Ectodermal cell (in vitro differentiated cells): ENCODE measurements around the gene KRT35.

ENCODE experiments used
- H3K27ac ChIP-seq: 2 replicates; pipeline ENCODE4 v1.7.0; 2013; ENCODE audit warnings: mild to moderate bottlenecking, low read depth, low read length; ENCODE audit not compliant: insufficient read depth, poor library complexity, severe bottlenecking
- H3K27me3 ChIP-seq: 2 replicates; pipeline ENCODE4 v1.7.0; 2013; ENCODE audit warnings: mild to moderate bottlenecking, low read length; ENCODE audit not compliant: insufficient read depth, control insufficient read depth, poor library complexity, severe bottlenecking
- H3K36me3 ChIP-seq: one replicate; pipeline ENCODE4 v1.7.0; 2013; ENCODE audit warnings: low read length; ENCODE audit not compliant: control insufficient read depth, insufficient read depth
- H3K4me1 ChIP-seq: one replicate; pipeline ENCODE4 v1.7.0; 2013; ENCODE audit warnings: low read length; ENCODE audit not compliant: control insufficient read depth, insufficient read depth
- H3K4me3 ChIP-seq: 2 replicates; pipeline ENCODE4 v1.7.0; 2013; ENCODE audit warnings: low read depth, low read length, control low read depth; ENCODE audit not compliant: insufficient read depth
- H3K9me3 ChIP-seq: 2 replicates; pipeline ENCODE4 v1.7.0; 2013; ENCODE audit warnings: mild to moderate bottlenecking, low read length, moderate library complexity; ENCODE audit not compliant: control insufficient read depth
- WGBS, 2 experiments: methylation state at CpG; one replicate each; pipeline ENCODE4 v1.1.7; 2013; ENCODE audit warnings: missing lambda C conversion rate in 2 of 2; 5-methylcytosine and 5-hydroxymethylcytosine counted together

The KRT35 gene

DNA sequence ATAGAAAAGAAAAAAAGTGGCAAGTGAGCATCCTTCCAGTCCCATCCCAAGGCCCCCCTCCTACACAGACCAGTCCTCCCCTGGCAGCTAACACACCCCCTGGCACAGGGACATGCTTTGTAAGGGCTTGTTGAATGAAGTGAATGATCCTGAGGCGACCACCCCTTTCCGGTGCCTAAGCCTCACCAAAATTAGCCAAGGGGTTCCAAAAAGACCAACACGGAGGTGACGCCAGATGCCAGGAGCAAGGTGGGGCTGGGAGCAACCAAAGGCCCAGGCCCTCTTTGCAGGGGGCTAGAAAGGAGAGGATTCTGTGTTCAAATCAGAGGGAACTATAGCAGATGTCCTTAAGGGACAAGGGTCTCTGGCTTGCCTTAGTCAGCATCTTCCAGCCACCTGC is 5.5 kb downstream of the KRT35 start:
- Histone ChIP-seq H3K36me3 (no peaks in the 10 kb centered on the region), H3K27ac (no peak overlapping the region), H3K9me3 (no peaks in the 10 kb centered on the region), H3K4me3 (no peak overlapping the region), H3K27me3 (no peaks in the 10 kb centered on the region), H3K4me1 (no peaks in the 10 kb centered on the region)
- 96 to 99% methylated on average over 4 of the region's 4 CpGs for WGBS, 2 experiments

DNA sequence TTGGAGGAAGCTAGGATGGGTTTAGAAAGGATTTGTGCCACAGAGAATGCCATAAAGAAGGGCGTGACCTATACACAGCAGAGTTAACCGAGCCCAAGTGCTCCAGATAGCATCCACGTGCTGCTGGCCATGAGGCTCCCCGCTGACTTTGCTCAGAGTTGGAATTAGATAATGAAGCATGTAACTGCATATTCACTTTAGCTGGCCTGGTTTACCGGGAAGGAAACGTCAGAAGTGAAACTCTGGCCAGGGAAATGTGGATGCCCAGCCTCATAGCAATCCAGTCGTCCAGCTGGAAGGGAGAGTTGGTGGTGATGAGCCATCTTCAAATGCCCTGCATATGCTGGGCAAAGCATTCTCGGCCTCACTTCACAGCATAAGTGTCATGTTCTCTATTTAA is 6.1 kb downstream of the KRT35 start:
- H3K27ac ChIP-seq = no peak overlapping the region
- 89 to 90% methylated on average over 8 of the region's 8 CpGs for WGBS, 2 experiments
- no peak overlapping the region for H3K4me3 ChIP-seq
- H3K27me3 ChIP-seq = no peaks in the 10 kb centered on the region
- no peaks in the 10 kb centered on the region for H3K4me1 ChIP-seq
- H3K36me3 ChIP-seq = no peaks in the 10 kb centered on the region
- H3K9me3 ChIP-seq = no peaks in the 10 kb centered on the region

GRCh38 chr17:41468346-41468745 is 12.6 kb downstream of the KRT35 start:
- Histone ChIP-seq H3K27me3 (no peaks in the 10 kb centered on the region), H3K4me1 (no peaks in the 10 kb centered on the region), H3K36me3 (no peaks in the 10 kb centered on the region), H3K9me3 (no peaks in the 10 kb centered on the region), H3K4me3 (no peak overlapping the region), H3K27ac (no peak overlapping the region)

GRCh38 chr17:41467561-41467960 is 13.4 kb downstream of the KRT35 start:
- no peaks in the 10 kb centered on the region for H3K9me3 ChIP-seq
- no peak overlapping the region for H3K27ac ChIP-seq
- WGBS, 2 experiments = 90 to 96% methylated on average over 4 of the region's 4 CpGs
- H3K4me3 ChIP-seq = no peak overlapping the region
- no peaks in the 10 kb centered on the region for H3K36me3 ChIP-seq
- no peaks in the 10 kb centered on the region for H3K27me3 ChIP-seq
- no peaks in the 10 kb centered on the region for H3K4me1 ChIP-seq

GRCh38 chr17:41466988-41467387 is 14.0 kb downstream of the KRT35 start, which contains the start of gene KRT32:
TSS of gene KRT32 (minus strand) at chr17:41467386. CDS start at chr17:41467325, 61 bp downstream.
- WGBS, 2 experiments = 95 to 96% methylated on average over 14 of the region's 14 CpGs
- Histone ChIP-seq H3K36me3 (no peaks in the 10 kb centered on the region), H3K4me3 (no peak within 1 kb of the TSS), H3K27me3 (no peaks in the 10 kb centered on the region), H3K9me3 (no peaks in the 10 kb centered on the region), H3K27ac (no peak within 1 kb of the TSS), H3K4me1 (no peaks in the 10 kb centered on the region)

DNA sequence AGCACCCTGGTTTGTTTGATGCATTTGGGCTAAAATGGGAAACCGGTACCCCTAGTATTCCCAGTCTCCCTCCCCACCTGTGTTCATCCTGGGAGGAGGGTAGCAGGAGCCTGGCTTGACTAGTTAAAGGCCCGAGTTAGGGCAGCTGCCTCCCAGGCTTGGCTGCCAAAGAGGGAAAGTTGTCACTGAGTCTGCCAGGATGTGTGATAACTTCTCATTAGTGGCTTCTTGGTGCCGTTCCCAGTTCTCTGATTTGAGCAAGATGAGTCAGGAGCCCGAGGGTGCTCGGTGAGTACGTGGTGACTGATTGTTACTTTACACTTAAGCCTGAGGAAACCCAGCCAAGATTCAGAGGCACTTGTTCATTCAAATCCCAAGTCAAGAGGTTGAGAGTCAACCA is 16.3 kb downstream of the KRT35 start:
- no peaks in the 10 kb centered on the region for H3K27me3 ChIP-seq
- WGBS, 2 experiments = 91 to 94% methylated on average over 6 of the region's 6 CpGs
- no peaks in the 10 kb centered on the region for H3K9me3 ChIP-seq
- no peaks in the 10 kb centered on the region for H3K36me3 ChIP-seq
- no peak overlapping the region for H3K4me3 ChIP-seq
- H3K4me1 ChIP-seq = no peaks in the 10 kb centered on the region
- H3K27ac ChIP-seq = no peak overlapping the region

DNA sequence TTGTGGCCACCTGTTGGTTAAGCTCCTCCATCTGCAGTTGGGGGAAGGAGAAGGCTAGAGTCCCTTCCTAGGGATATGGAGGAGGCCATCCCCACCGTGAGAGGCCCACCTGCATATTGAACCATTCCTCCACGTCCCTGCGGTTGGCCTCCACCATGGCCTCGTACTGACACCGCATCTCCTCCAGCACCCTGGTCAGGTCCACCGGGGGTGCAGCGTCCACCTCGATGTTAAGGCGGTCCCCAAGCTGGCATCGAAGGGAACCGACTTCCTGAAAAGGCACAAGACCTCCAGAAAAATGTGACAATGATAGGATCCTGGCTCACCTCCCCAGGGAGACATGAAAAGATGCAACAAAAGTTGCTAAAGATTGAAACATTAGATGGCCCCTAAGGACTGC is 16.8 kb downstream of the KRT35 start:
- no peak overlapping the region for H3K4me3 ChIP-seq
- 93 to 94% methylated on average over 11 of the region's 11 CpGs for WGBS, 2 experiments
- H3K9me3 ChIP-seq = no peaks in the 10 kb centered on the region
- H3K27ac ChIP-seq = no peak overlapping the region
- H3K4me1 ChIP-seq = no peaks in the 10 kb centered on the region
- no peaks in the 10 kb centered on the region for H3K27me3 ChIP-seq
- no peaks in the 10 kb centered on the region for H3K36me3 ChIP-seq

DNA sequence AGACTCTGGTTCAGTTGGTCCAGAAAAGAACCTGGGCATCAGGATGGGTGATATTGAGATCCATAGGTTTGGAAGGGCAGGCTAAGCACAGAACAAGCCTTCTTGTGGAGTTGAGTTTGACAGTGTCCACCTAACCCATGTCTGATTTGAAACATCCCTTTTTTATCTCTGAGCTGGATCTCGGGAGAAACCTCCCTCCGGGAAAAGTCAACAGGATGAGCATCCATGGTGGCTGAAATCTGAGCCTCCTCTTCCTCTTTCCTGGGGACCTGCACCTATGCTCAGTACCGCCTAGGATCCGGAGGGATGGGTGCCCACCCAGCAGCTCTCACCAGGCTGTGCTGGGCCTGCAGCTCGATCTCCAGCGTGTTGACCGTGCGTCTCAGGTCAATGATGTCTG is 17.2 kb downstream of the KRT35 start:
- Histone ChIP-seq H3K27ac (no peak overlapping the region), H3K36me3 (no peaks in the 10 kb centered on the region), H3K4me3 (no peak overlapping the region), H3K4me1 (no peaks in the 10 kb centered on the region), H3K27me3 (no peaks in the 10 kb centered on the region), H3K9me3 (no peaks in the 10 kb centered on the region)
- WGBS, 2 experiments = 93 to 95% methylated on average over 8 of the region's 8 CpGs

- no peak overlapping the region for H3K27ac ChIP-seq
- no peak overlapping the region for H3K4me3 ChIP-seq
- H3K9me3 ChIP-seq = no peaks in the 10 kb centered on the region
- WGBS, 2 experiments = 79 to 80% methylated on average over 15 of the region's 15 CpGs
- no peaks in the 10 kb centered on the region for H3K27me3 ChIP-seq
- H3K36me3 ChIP-seq = no peaks in the 10 kb centered on the region
- no peaks in the 10 kb centered on the region for H3K4me1 ChIP-seq
These were observed 18.2 kb downstream of the KRT35 start for GRCh38 chr17:41462705-41463104.

- no peaks in the 10 kb centered on the region for H3K4me1 ChIP-seq
- no peaks in the 10 kb centered on the region for H3K36me3 ChIP-seq
- no peaks in the 10 kb centered on the region for H3K9me3 ChIP-seq
- no peak overlapping the region for H3K27ac ChIP-seq
- H3K27me3 ChIP-seq = no peaks in the 10 kb centered on the region
- no peak overlapping the region for H3K4me3 ChIP-seq
- WGBS, 2 experiments = 91 to 95% methylated on average over 4 of the region's 4 CpGs
These were observed 23.3 kb downstream of the KRT35 start for GRCh38 chr17:41457676-41458075.

- Histone ChIP-seq H3K36me3 (no peaks in the 10 kb centered on the region), H3K9me3 (no peaks in the 10 kb centered on the region), H3K4me3 (no peak overlapping the region), H3K27ac (no peak overlapping the region), H3K27me3 (no peaks in the 10 kb centered on the region), H3K4me1 (no peaks in the 10 kb centered on the region)
- WGBS, 2 experiments = 72 to 78% methylated on average over 3 of the region's 3 CpGs
These were observed 24.7 kb downstream of the KRT35 start for GRCh38 chr17:41456204-41456603.
